ENCODE measurements around the gene DHRS9.

DHRS9 gene

DNA sequence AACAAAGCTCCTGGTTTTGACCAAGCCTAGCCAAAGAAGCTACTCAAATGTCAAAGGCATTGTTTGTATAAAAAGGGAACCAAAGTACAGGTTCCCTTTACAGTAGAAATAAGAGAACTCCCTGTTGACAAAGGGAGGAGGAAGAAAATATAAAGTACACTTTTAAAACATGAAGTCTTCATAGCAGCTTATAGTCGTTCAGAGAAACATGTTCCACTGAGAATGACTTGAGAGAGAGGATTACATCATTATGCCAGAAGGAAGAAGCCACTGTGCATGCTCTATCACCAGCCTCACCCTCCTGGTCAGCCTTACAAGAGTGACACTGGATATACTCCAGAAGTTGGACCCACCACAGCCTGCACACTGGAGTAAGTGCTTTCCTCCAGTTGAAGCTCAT is 2.5 kb upstream of the DHRS9 start:
- DNase-seq = no peak

DNA sequence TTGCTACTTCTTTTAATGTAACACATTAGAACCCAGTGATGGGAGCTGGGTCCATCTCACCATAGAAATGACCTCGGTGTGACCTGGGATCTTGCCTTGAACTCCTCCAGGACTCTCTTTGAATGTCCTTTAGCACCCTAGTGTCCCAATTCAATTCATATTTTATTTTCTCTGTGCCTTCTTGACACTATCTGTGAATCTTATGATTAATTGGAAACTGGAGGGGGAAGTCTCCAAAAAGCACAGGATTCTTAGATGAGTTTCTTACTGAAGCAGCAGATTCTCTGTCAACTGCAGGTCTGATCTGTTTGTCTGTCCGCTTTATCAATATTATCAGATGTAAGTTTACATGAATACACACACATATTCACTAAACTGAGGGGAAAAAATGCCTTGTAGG is 470 bp downstream of the DHRS9 start:
- no peak for DNase-seq

DNA sequence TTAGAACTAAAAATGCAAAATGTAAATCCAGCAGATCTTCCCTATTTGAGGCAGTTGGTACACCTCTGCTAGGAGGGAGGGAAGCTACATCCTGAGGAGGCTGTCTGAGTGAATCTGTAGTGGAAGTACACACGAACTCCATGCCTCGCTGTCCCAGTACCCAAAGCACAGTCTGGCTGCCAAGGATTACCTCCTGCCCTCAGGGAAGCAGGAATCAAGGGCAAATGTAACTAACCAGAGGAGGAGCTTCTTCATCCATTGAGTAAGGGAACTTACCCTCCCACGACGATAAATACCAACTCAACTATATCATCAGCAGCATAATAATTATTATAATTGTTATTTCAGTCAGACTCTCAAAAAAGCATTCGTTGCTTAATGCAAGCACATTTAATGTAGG is 2.1 kb downstream of the DHRS9 start:
- no peak for DNase-seq

DNA sequence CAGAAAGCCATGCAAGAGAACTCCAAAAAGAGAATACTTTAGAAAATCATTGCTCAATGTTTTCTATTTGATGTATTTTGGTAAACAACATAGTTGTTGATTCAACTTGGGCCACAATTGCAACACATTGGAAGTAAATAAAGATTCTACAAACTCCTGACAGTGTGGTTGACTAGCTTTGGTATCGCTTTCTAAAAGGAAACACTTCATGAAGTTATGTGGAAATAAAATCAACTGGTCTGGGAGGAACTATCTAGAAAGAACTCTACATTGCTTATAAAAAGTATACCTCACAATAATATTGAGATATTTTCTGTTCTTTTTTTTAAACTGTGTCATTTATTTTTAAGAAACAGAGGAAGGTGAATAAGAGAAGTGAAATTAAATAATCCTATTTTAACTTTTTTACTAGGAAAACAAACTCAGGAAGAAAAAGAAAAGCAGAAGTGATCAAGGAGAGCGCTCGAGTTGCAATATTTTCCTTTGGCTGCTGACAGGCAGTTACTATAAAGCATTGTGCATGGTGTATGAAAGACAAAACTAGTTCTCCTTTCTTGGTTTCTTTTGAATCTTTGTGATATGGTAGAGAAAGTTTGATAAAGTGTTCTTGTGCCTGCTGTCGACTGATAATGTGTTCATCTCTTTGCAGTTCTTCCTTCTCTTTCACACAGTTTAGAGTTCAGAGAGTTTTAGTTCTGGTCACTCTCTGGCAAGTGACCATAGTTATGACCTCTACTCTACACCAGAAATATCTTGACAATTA is 3.0 kb downstream of the DHRS9 start:
- DNase-seq = no peak

DNA sequence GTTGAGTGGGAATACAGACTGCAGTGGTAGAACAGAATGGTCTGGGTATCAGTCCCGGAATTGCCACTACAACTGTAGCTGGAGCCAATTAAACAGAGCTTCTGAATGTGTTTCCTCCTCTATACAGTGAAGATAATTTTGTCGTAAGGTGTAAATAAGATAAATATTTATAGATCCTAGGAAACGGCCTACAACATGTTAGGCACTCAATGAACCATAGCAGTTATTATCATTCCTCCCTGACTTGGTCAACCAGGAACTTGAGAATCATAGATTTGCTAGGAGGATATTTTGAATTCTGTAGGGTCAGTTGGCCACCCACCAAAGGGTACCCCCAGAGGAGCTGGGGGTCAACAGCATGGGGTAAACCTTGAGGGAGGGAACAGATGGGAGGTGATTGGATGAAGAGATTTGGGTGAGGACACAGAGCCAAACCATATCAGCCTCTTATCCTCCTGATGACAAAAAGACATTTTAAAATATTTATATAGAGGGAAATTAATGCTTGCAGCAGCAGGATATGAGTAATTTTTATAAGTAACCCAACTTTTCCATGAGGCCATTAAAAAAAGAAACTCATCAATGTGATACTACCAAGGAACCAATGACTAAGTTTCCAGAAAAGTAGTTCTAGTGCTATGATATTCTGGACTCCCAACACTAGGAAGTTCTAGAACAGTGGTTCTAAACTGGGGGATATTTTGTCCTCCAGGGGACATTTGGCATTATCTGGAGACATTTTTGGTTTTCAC is 4.0 kb downstream of the DHRS9 start:
- DNase-seq = no peak

DNA sequence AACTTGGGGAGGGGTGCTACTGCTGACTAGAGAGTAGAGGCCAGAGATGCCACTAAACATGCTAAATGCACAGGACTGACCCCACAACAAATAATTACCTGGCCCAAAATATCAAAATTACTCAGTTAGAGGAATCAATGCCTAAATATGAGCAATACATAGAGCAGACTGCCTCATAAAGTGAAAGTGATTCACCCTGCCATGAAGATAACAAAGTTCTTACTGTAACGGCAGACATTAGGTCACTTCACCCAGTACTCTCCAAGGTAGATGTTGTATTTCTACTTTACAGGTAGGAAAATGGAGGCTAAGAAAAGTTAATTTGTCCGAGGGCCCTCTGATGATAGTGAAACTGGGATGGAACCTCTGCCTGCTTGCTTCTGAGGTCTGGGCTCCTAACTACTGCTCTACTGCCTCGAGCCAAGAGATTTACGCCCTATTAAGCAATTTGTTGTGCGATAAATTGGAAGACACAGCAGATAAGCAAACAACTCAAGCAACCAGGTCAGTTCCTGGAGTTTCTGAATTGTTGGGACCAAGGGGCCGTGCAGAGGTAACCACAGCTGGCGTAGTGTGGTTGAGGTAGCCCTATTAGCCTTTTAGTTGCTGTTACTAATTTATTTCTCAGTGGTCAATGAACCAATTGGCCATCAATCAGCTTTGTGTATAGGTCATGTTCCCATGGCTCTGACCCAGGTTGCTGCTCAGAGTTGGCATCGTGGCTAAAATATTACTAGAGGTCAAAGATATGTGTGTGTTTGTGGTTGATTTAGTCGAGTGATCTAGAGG is 4.8 kb downstream of the DHRS9 start:
- DNase-seq = no peak

DNA sequence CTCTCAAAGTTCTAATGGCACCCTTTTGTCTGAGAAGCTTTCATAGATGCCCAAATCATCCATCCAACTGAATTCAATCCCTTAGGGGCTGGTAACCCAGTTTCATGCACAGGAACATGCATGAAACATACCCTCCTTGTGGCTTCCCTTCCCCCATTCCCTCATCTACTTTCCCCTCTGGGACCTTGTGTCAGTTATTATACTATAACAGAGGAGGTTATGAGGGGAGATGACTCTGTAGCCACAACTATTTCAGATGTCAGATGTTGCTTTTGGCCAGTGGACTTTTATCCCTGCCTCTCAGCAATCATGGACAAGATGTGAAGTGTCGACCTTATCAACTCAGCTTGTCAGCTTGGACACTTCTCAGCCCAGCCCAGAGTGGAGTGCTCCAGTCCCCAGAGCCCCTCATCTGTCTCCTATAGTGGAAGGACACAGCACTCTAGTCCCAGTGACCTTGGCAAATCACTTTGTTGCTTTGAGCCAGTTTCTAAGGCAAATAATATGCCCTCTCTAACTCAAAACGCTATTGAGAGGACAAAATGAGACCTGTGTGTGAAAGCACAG is 8.4 kb downstream of the DHRS9 start:
- DNase-seq = no peak

DNA sequence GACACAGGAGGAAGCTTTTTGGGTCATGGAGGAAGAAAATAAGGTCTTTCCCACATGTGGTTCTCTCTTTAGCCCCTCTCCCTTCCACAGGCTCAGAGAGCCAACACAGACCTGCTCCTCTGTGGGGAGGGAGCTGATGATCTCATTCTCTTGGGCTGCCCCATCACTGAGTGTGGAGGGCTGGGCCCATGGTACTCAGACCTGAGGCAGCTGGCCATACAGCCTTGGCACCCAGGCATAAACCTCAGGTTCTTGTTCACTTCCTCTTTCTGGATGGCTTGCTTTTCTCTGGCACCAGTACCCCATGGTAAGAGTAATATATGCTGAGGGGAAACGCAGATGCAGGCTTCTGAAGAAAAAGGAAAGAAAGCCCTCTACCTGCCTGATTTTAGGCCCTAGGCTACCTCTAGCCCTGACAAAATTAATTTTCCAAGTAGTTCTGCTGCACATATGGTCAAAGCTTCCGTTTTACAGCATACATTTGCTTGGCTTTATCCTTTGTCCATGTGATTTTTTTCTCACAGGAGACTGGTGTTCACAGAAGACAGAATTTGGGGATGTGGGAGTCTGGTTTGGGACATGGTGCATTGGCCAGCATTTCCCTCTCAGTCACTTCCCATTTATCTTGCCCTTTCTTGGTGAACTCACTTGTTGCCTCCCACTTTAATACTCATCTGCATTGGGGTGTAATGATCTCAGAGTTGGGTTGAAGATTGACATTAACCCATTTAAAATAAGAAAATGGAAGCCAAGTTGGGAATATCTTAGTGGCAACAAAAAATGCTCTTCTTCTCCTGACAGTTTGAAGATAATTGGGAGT is 11.1 kb downstream of the DHRS9 start:
- no peak for DNase-seq

DNA sequence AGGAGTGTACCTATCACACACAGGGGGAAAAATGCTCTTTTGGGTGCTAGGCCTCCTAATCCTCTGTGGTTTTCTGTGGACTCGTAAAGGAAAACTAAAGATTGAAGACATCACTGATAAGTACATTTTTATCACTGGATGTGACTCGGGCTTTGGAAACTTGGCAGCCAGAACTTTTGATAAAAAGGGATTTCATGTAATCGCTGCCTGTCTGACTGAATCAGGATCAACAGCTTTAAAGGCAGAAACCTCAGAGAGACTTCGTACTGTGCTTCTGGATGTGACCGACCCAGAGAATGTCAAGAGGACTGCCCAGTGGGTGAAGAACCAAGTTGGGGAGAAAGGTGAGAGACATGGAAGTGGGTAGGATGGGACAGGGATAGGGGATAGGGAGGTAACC is 12.2 kb downstream of the DHRS9 start:
- no peak for DNase-seq

DNA sequence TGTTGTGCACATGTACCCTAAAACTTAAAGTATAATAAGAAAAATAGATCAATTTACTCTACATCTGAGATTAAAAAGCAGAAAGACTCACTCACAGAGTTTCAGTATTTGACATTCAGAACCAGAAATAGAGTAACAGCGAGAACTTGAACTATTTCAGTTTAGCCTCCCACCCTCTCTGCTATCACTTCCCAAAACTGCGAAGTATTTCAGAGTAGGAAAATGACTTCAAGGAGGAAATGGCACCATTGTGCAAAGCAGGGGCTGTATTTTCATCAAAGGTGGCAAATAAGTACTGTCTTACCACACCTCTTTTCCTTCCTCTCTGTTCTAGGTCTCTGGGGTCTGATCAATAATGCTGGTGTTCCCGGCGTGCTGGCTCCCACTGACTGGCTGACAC is 13.6 kb downstream of the DHRS9 start:
- no peak for DNase-seq

DNA sequence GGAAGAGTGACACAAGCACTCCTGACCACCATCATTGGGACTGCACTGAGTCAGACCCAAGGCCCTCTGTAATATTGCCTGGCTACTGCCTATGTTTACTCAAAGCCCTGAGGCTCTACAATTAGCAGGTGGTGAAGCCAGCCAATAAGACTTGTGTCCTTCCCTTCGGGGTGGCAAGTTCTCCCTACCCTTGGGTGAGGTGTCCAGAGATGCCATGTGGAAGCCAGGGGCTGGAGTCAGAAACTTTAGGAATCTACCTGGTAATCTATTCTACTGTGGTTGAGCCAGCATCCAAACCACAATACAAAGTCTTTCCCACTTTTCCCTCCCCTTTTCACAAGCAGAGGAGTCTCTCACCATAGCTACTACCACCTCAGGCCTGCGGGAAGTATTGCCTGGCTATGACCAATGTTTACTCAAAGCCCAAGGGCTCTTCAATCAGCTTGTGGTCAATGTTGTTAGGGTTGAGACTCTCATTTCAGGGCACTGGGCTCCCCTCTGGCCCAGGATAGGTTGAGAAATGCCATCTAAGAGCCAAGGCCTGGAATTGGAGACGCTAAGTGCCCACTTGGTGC is 17.6 kb downstream of the DHRS9 start:
- DNase-seq = no peak

DNA sequence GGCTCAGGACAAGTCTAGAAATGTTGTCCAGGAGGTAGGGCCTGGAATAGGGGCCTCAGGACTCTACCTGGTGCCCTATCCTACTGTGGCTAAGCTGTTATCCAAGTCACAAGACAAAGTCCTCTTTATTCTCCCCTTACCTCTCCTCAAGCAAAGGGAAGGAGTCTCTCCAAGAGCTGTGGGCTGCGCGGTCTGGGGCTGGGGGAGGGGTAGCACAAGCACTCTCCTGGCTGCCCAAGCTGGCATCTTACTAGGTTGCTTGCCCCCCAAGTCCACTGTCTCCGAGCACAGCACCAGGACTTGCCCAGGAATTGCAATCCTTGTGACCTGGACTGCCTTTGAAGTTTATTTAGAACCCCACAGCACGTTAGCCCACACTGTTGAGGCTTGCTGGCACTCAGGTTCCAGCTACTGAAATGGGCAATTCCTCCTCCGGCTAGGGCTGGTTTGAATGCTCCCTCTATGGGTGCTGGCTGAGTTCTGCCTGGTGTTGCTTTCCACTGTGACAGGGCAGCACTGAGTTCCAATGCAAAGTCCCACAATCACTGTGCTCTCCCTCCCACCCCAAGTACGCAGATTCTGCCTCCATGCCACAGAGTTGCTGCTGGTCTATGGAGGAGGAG is 18.5 kb downstream of the DHRS9 start:
- DNase-seq = no peak

DNA sequence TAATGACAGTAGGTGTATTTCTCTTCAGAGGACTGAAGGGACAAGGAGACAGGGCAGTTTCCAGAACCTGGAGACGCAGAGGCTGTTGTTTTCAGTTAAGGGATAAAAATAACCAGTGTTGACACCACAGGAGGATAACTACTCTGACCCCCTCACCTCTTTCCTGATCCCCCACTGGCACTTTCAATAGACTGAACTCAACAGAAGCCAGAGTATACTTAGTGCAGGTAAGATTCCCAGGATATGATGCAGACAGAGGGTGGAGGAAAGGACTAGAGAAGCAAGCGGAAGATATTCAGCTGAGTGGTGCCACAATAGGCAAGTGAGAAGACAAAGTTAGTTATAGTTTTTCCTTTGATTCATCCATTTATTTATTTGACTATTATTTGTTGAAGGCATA is 19.8 kb downstream of the DHRS9 start:
- no peak for DNase-seq

DNA sequence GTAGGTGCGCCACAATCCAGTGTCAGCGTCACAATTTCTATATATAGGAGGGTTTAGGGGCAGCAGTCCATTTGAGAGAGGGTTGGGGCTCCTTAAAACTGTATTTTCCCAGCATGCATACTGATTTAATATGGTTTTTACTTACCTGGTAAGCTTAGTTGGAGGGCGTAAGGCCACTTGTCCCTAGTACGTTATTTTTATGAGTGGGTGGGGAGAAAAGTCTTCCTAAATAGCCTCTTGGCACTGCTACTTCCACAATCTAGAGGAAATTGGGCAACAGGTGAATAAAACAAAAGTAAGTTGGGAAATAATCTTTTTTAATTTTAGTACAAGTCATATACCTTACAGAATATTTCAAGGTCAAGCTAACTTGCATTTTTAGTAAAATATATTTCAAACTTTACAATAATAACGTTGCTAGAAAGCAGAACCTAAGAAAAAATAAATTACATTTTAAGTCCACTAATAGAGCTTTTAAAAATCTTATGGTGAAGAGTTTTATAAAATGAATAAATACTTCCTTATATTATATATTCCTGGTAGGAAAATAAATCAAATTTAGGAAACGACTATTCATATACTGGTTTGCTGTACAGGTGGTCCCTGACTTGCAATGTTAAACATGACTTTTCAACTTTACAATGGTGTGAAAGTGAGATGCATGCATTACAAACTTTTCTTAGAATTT is 20.9 kb downstream of the DHRS9 start:
- DNase-seq = no peak

DNA sequence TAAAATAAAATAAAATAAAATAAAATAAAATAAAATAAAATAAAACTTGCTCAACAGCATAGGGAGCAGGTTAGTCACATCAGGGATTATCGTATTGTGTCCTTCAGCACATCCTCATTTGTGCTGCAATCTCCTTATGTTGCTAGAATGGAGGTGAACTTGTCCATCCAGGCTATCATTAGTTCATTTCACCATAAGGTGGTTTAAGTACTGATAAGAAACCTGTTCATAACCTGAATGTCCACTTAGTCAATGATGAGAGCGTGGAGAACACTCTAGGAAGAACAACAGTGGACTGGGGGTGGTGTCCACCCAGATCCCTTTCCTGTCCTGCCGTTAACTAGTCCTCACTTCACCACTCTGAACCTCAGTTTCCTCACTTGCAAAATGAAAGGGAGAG is 21.9 kb downstream of the DHRS9 start:
- DNase-seq = no peak

DNA sequence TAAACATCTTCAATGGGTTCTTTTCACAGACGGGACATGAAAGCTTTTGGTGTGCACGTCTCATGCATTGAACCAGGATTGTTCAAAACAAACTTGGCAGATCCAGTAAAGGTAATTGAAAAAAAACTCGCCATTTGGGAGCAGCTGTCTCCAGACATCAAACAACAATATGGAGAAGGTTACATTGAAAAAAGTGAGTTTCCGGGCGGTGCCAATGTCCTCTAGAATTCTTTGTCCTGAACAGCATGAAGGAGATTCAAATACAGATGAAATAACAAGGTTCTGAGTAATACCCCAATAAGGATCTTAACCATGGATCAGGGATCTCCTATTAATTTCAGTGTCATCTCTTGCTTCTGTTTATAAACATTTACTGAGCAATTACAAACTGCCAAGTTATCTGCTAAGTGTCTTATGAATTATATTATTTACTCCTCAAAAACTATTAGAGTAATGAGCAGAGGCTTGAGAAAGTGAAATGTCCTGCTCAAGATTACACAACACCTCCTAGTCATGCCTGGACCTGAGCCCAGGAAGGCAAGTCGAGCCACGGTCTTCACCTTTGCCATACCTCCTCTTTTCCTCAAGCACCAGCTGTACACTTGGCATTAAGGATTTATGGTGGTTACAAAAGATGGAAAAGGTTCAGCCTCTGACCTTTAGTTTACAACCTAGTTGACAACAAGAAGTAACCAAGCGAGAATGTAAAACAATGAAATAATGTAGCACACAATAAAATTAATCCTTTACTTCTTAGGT is 22.6 kb downstream of the DHRS9 start:
- DNase-seq = no peak

DNA sequence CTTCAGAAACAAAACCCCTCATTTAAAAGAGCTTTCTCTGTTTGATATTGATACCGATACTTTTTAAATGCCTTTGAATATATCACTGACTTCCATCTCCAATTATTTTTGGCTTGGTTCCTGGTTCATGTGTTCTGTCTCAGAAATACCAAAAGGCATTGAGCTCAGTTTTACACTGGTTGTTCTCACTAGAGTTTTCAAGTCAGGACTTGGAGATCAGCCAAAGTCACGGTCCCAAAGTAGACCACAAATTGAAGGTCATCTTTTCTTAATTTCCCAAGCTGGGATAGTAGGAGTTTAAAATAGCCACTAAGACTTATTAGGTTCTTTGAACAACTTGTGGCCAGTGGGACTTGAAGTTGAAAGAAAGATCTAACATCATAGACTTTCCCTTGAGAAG is 24.2 kb downstream of the DHRS9 start:
- DNase-seq = no peak

DNA sequence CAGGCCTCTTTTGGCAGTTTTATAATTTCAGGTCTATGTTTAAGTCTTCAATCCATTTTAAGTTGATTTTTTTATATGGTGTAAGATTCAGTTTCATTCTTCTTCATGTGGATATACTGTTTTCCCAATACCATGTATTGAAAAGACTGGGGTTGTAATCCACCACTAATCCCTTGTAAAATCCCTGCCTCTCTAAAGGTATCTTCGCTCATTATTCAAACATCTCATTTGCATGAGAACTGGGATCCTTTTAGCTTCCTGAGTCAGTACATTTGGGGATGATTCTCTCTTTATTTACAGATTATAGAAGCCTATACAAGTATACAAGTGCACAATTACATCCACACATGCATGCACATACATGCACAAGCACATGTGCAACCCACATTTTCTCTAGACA is 25.3 kb downstream of the DHRS9 start:
- DNase-seq = no peak

DNA sequence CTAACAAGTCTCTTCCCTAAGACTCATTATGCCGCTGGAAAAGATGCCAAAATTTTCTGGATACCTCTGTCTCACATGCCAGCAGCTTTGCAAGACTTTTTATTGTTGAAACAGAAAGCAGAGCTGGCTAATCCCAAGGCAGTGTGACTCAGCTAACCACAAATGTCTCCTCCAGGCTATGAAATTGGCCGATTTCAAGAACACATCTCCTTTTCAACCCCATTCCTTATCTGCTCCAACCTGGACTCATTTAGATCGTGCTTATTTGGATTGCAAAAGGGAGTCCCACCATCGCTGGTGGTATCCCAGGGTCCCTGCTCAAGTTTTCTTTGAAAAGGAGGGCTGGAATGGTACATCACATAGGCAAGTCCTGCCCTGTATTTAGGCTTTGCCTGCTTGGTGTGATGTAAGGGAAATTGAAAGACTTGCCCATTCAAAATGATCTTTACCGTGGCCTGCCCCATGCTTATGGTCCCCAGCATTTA is 26.3 kb downstream of the DHRS9 start:
- peak; percentile 25 for DNase-seq

DNA sequence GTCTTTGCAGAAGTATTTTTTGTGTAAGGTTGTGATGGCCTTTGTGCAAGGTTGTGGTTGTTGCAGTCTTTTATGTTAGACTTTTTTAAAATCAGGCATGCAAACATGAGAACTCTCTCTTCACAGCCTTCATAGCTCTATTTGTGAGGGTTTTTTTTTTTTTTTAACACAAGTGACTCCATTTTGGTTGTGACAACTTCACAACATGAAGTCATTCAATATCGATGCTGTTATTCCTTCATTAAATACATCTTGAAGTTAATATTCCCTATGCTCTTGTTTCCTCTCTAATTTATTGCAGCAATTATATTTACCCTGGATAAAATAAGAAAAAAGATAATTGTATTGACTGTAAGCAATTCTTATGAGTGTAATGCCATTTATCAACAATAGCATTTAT is 35.5 kb downstream of the DHRS9 start:
- no peak for DNase-seq

Measured in activated CD4-positive, alpha-beta T cell treated with anti-CD3 and anti-CD28 coated beads for 48 hours (primary cell).